ENCODE measurements around the gene MAGI1.

MAGI1 gene

GRCh38 chr3:65793495-65794200 is 245.1 kb downstream of the MAGI1 start:
- DNase-seq (ENCODE audit: low spot score): no peak

DNA sequence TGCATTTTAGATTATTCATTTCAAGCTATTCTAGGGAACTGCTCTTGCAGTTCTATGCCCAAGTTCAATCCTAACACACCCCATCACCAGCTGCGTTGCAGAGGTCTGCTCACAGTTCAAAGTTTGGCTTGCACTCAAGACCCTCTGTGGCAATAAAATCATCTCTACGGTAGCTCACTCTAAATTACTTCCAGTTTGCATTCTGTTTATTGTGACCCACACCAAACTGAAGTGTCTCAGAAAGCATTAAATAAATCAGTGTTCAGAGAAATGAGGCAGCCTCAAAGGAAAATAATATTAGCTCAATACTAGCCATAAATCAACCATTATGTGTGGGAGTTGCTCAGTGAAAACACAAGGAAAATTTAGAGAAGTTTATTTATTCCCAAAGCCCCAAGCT is 250.3 kb downstream of the MAGI1 start:
- DNase-seq (ENCODE audit: low spot score): no peak

- DNase-seq (ENCODE audit: low spot score): no peak
Observed at GRCh38 chr3:65787827-65788226, 250.9 kb downstream of the MAGI1 start.

DNA sequence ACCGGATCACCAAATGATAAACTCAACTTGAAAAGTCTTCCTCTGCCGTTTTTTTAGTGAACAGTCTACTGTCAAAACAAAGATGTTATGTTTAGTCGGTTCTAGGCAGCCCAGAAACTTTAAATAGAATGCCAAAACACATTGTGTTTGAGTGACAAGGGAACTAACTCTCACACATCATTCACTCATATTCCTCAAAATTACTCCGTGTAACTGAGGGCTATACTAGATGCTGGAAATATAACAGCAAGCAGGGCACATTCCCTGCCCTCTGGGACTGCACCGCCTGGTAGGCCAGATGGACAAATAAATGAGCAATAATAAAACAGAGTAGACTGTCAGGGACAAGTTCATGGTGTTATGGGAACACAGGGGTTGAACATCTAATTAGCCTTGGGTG is 251.4 kb downstream of the MAGI1 start:
- no peak for DNase-seq (ENCODE audit: low spot score)

DNA sequence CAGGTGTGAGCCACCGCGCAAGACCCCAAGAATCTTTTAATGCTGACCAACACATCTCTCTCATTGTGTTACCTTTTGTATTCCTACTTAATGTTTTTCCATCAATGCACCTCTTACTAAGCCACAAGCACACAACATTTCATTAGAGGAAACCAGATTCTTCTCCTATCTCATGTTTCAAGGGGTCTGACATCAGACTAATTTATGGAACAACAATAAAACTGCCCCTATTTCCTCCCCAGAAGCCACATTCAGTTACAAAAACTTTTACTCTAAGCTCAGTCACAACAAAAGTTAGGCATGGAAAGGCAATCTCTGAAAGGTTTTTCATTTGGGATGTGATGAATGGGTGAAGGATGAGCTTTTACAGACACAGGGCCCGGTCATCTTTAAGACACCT is 251.8 kb downstream of the MAGI1 start:
- DNase-seq (ENCODE audit: low spot score): no peak

DNA sequence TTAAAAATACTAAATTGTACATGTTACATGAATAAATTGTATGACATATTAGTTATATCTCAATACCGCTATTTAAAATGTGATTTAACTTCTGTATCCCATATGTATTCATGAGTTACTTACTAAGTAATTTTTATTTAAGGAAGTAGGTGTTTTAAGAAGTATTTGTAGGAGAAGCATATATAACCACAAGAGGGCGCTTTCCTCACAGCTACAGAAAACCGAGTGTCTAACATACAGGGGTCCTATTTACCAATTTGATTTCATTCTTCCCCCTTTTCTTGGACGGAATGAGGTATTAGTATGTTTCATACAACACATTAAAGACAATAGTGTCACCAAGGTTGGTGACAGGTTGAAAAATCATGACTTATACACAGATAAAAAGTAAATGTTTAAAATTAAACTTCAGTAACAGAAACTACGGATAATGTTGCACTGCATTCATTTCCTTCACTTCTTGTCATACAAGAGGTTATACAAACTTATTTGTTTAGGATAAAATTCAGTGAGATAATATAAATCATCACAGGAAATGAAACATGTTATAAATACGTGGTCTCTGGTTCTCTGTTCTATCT is 253.6 kb downstream of the MAGI1 start:
- DNase-seq (ENCODE audit: low spot score): no peak

DNA sequence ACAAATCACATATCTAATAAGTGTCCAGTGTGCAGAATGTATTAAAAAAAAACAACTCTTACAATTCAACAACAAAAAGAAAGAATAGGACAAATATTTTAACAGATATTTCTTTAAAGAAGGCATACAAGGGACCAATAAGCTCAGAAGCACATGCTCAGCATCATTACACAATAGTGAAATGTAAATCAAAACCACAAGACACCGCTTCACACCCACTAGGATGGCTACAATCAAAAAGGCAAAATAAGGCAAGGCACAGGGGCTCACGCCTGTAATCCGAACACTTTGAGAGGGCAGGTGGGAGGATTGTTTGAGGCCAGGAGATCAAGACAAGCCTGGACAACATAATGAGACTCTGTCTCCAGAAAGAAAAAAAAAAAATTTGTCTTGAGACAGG is 255.6 kb downstream of the MAGI1 start:
- no peak for DNase-seq (ENCODE audit: low spot score)

DNA sequence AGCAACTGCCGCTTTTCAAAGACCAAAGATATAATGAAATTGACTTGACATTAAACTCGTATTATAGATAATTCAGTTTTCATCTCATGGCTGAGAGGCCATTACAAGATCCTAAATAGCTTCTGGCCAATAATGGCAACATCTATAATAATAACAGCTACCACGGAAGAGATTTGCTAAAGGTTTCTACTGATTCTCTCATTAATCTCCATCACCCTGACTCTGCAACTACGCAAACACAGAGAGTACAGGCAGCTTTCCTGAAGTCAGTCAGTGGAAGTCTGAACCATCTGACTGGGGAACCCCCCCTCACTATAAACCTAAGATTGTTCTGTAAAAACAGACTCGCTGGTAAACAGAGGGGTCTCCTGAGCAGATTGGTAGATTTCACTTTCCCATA is 257.1 kb downstream of the MAGI1 start:
- no peak for DNase-seq (ENCODE audit: low spot score)

- DNase-seq (ENCODE audit: low spot score): no peak
Observed at GRCh38 chr3:65779390-65779789, 259.3 kb downstream of the MAGI1 start.

DNA sequence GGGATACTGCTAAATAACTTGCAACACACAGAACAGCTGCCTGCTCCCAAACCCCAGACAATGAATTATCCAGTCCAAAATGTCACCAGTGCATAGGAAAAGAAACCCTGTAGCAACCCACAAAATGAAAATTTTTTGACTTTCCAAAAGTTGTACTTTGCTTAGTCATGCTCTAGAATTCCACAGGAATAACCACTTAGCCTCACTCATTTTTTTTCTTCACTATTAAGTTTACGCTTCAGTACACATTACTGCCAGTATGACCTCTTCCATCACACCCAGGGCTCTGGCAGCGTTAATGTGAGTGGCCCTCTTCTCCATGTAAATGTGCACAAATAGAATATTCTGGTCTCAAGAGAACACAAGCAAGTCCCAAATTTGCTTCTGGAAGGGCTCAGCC is 259.8 kb downstream of the MAGI1 start:
- DNase-seq (ENCODE audit: low spot score): no peak

GRCh38 chr3:65777050-65777449 is 261.7 kb downstream of the MAGI1 start:
- no peak for DNase-seq (ENCODE audit: low spot score)

- DNase-seq (ENCODE audit: low spot score): peak; percentile 8
Observed at GRCh38 chr3:65776494-65776893, 262.2 kb downstream of the MAGI1 start.

DNA sequence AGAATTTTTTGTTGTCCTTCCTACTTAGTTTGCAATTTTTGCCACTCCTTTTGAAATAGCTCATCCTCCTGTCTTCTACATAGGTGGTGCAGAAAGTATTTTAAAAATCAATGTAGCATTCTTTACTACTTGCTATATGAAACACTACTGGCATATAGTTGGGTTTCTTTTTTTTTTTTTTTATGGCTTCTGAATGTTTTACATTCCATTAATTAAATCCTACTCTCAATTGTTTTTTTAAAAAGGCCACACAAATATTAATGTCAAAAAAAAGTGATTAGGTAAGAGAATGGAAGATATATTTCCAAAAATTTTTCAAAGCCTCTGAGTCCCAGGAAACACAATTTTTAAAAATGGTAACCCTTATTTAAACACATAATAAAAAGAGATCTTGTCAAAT is 262.6 kb downstream of the MAGI1 start:
- no peak for DNase-seq (ENCODE audit: low spot score)

DNA sequence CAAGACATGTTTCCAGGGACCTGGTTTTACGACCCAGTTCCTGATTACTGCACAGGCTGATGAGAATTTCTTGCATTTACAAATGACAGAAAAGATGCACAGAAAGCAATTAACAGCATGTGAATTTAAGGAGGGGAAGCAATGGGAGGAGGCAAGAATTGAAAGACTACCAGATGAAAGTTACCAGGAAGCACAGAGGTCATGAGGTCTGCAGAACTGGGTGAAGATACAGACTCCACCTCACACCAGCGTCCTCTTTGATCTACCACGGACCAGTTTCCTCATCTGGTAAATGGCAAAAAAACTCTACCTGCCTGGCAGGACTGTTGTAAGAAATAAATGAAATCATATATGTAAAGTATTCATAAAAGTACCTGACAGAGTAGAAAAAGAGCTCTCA is 266.0 kb downstream of the MAGI1 start:
- DNase-seq (ENCODE audit: low spot score): no peak

GRCh38 chr3:65767551-65767950 is 271.2 kb downstream of the MAGI1 start:
- no peak for DNase-seq (ENCODE audit: low spot score)

DNA sequence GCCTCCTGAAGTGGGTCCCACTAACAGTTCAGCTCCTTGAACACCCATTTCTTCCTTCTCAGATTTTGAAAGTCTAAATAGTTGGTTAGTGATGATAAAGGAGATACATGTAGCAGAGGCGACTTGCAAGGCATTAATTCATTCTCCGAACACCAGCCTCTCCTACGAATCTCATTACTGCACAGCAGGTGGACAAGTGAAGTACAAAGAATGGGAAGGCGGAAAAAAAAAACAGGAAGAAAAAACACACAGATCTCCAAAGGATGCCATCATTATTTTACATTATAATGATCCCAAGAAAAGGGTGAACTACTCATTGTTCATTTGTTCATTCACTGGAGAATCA is 276.5 kb downstream of the MAGI1 start:
- DNase-seq (ENCODE audit: low spot score): no peak

GRCh38 chr3:65761446-65762234 is 277.1 kb downstream of the MAGI1 start:
- no peak for DNase-seq (ENCODE audit: low spot score)

GRCh38 chr3:65758876-65759598 is 279.7 kb downstream of the MAGI1 start:
- DNase-seq (ENCODE audit: low spot score): peak; percentile 41

- no peak for DNase-seq (ENCODE audit: low spot score)
Observed at GRCh38 chr3:65758438-65758837, 280.3 kb downstream of the MAGI1 start.

DNA sequence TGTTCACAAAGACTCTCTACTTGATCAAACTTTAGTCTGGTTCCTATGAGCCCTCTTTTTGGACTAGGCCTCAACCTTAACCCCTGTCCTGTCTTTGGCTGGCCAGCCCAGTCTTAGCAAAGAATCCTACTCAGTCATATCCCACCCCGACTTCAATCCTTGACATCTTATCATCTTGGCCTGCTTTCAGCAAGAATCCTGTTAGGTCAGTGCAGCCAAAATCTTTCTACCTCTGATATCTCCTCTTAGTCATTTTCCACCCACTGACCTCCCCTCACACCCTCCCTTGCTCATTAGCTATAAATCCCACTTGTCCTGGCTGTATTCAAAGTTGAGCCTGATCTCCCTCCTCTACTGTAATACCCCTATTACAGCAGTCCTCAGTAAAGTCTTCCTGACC is 286.1 kb downstream of the MAGI1 start:
- DNase-seq (ENCODE audit: low spot score): no peak

GRCh38 chr3:65751123-65751700 is 287.5 kb downstream of the MAGI1 start:
- peak; percentile 26 for DNase-seq (ENCODE audit: low spot score)

DNA sequence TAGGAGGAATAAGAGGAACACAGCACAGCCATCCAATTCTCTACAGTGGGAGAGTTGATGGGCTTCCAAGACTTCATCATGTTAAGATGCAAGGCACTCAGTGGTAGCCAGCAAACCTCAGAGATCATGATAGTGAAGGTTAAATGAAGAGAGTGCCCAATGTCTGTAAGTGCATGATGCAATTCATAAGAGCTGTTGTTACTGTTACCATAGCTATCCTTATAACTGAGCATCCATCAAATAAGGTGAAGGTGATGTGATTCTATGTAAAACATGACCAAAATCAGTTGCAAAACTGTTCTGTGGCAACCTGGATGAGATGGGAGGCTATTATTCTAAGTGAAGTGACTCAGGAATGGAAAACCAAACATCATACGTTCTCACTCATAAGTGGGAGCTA is 289.7 kb downstream of the MAGI1 start:
- no peak for DNase-seq (ENCODE audit: low spot score)

Data from hepatic stellate cell (primary cell).